Activated naive CD4-positive, alpha-beta T cell treated with anti-CD3 and anti-CD28 coated beads, Interleukin-2, amount 50 U/mL, for 72 hours (primary cell): Measurements from ENCODE around the gene IL20RA. TPM values are rescaled to one million over a fixed set of nuclear protein-coding genes. Genes with fewer than 3 reads are reported as not detected.
"Not testable (repeated sequence)": the region's sequence is repeated elsewhere in the genome, so short reads cannot be mapped to it uniquely, and the experiment has no call there.

Experiments used
- ATAC-seq, 2 donors: fragments of 150-1000 bp; cut with Tn5 transposase; 2 replicates each; pipeline ENCODE4 v1.10.0; 2021; ENCODE audit warnings: mild to moderate bottlenecking in 2 of 2, moderate library complexity in 2 of 2
- DNase-seq, 2 donors: peaks; one replicate each; pipeline ENCODE4 v3.0.0; 2021 to 2022; ENCODE audit warnings: low spot score in 2 of 2
- H3K27ac Mint-ChIP-seq, 2 donors: one replicate each; pipeline ENCODE4 v1.8.0; 2022; ENCODE audit warnings: mild to moderate bottlenecking in 2 of 2, mixed read lengths in 2 of 2
- H3K36me3 Mint-ChIP-seq, 2 donors: one replicate each; pipeline ENCODE4 v1.8.0; 2022; ENCODE audit warnings: mixed read lengths in 2 of 2
- H3K9me3 Mint-ChIP-seq, 2 donors: one replicate each; pipeline ENCODE4 v1.8.0; 2022; ENCODE audit warnings: mixed read lengths in 2 of 2
- total RNA-seq, 2 donors: library from RNA; stranded (reverse); gene quantifications; one replicate each; pipeline ENCODE4 v1.2.3, GENCODE V29; 2022

IL20RA gene
- not detected for total RNA-seq

- DNase-seq, result no peak
- H3K9me3 Mint-ChIP-seq, result no peaks in the 10 kb centered on the region
- peak; percentile 30 to 36 for ATAC-seq
- H3K36me3 Mint-ChIP-seq, result no peaks in the 10 kb centered on the region
- no peak within 1 kb of the TSS for H3K27ac Mint-ChIP-seq
These were observed at the start of gene IL20RA for GRCh38 chr6:137044366-137045221. Gene IL20RA (minus strand): TSS chr6:137044965. CDS start chr6:137044728, 237 bp downstream.

GRCh38 chr6:137093183-137094069 lies 48.7 kb upstream of the IL20RA start:
- DNase-seq (no peak), ATAC-seq (peak in 1 of 2 donors; percentile 82)
- Mint-ChIP-seq H3K27ac (peak overlapping the region in 1 of 2 donors; percentile 19), H3K36me3 (no peaks in the 10 kb centered on the region), H3K9me3 (no peaks in the 10 kb centered on the region)

- H3K9me3 Mint-ChIP-seq, result no peaks in the 10 kb centered on the region
- ATAC-seq (no peak), DNase-seq (no peak)
- H3K36me3 Mint-ChIP-seq, result no peaks in the 10 kb centered on the region
- H3K27ac Mint-ChIP-seq, result no peak overlapping the region
These were observed 47.3 kb upstream of the IL20RA start for GRCh38 chr6:137092018-137092417.

- DNase-seq (no peak), ATAC-seq (no peak)
- Mint-ChIP-seq H3K27ac (no peak overlapping the region), H3K9me3 (no peaks in the 10 kb centered on the region), H3K36me3 (no peaks in the 10 kb centered on the region)
These were observed 44.5 kb upstream of the IL20RA start for GRCh38 chr6:137089305-137089704.

- DNase-seq, result no peak
- peak overlapping the region in 1 of 2 donors; percentile 56 for H3K27ac Mint-ChIP-seq
- H3K9me3 Mint-ChIP-seq, result no peaks in the 10 kb centered on the region
- H3K36me3 Mint-ChIP-seq, result no peaks in the 10 kb centered on the region
- ATAC-seq, result peak in 1 of 2 donors; percentile 83
These were observed 43.1 kb upstream of the IL20RA start for GRCh38 chr6:137087902-137088301.

GRCh38 chr6:137086031-137086430 lies 41.3 kb upstream of the IL20RA start:
- DNase-seq (no peak), ATAC-seq (no peak)
- no peaks in the 10 kb centered on the region for H3K36me3 Mint-ChIP-seq
- no peaks in the 10 kb centered on the region for H3K9me3 Mint-ChIP-seq
- H3K27ac Mint-ChIP-seq, result no peak overlapping the region

- no peaks in the 10 kb centered on the region for H3K36me3 Mint-ChIP-seq
- no peaks in the 10 kb centered on the region for H3K9me3 Mint-ChIP-seq
- peak overlapping the region in 1 of 2 donors; percentile 10 for H3K27ac Mint-ChIP-seq
- peak in 1 of 2 donors; percentile 66 for ATAC-seq
- no peak for DNase-seq
These were observed 40.3 kb upstream of the IL20RA start for GRCh38 chr6:137084865-137085617.

GRCh38 chr6:137084090-137084489 lies 39.3 kb upstream of the IL20RA start:
- ATAC-seq, result no peak
- Mint-ChIP-seq H3K36me3 (no peaks in the 10 kb centered on the region), H3K9me3 (no peaks in the 10 kb centered on the region), H3K27ac (peak overlapping the region in 1 of 2 donors; percentile 45)
- DNase-seq, result no peak

GRCh38 chr6:137081997-137082396 lies 37.2 kb upstream of the IL20RA start:
- no peaks in the 10 kb centered on the region for H3K36me3 Mint-ChIP-seq
- no peak for ATAC-seq
- no peaks in the 10 kb centered on the region for H3K9me3 Mint-ChIP-seq
- no peak overlapping the region for H3K27ac Mint-ChIP-seq
- no peak for DNase-seq

GRCh38 chr6:137080711-137081110 lies 35.9 kb upstream of the IL20RA start:
- H3K9me3 Mint-ChIP-seq, result no peaks in the 10 kb centered on the region
- H3K27ac Mint-ChIP-seq, result no peak overlapping the region
- no peaks in the 10 kb centered on the region for H3K36me3 Mint-ChIP-seq
- no peak for ATAC-seq
- DNase-seq, result no peak

GRCh38 chr6:137076277-137077068 lies 31.7 kb upstream of the IL20RA start:
- peaks cover 0 to under 1% of the 10 kb centered on the region in 2 donors for H3K9me3 Mint-ChIP-seq
- peaks cover 0 to 1% of the 10 kb centered on the region in 2 donors for H3K36me3 Mint-ChIP-seq
- peak; percentile 84 to 94 for ATAC-seq
- no peak overlapping the region for H3K27ac Mint-ChIP-seq
- peak in 1 of 2 donors; percentile 47 for DNase-seq

GRCh38 chr6:137075790-137076189 lies 31.0 kb upstream of the IL20RA start:
- H3K36me3 Mint-ChIP-seq, ATAC-seq, H3K9me3 Mint-ChIP-seq, DNase-seq, H3K27ac Mint-ChIP-seq: not testable (repeated sequence)

GRCh38 chr6:137070303-137070702 lies 25.5 kb upstream of the IL20RA start:
- no peak for ATAC-seq
- Mint-ChIP-seq H3K9me3 (peaks cover 0 to 5% of the 10 kb centered on the region in 2 donors), H3K27ac (no peak overlapping the region), H3K36me3 (peaks cover 5 to 10% of the 10 kb centered on the region in 2 donors)
- no peak for DNase-seq

- DNase-seq (no peak), ATAC-seq (no peak)
- Mint-ChIP-seq H3K27ac (no peak overlapping the region), H3K9me3 (peaks cover 0 to 5% of the 10 kb centered on the region in 2 donors), H3K36me3 (peaks cover 5 to 10% of the 10 kb centered on the region in 2 donors)
These were observed 22.6 kb upstream of the IL20RA start for GRCh38 chr6:137067399-137067798.

- no peaks in the 10 kb centered on the region for H3K36me3 Mint-ChIP-seq
- H3K9me3 Mint-ChIP-seq, result no peaks in the 10 kb centered on the region
- no peak overlapping the region for H3K27ac Mint-ChIP-seq
- DNase-seq (no peak), ATAC-seq (no peak)
These were observed 13.3 kb upstream of the IL20RA start for GRCh38 chr6:137058037-137058436.
